ENCODE results near the gene BICC1. TPM values are rescaled to one million over a fixed set of nuclear protein-coding genes. Genes with fewer than 3 reads are reported as not detected.
"Not testable (repeated sequence)": the region's sequence is repeated elsewhere in the genome, so short reads cannot be mapped to it uniquely, and the experiment has no call there.

The BICC1 gene
- total RNA-seq, 2 experiments from 2014 or later, result 0.14 TPM; not detected in 1

DNA sequence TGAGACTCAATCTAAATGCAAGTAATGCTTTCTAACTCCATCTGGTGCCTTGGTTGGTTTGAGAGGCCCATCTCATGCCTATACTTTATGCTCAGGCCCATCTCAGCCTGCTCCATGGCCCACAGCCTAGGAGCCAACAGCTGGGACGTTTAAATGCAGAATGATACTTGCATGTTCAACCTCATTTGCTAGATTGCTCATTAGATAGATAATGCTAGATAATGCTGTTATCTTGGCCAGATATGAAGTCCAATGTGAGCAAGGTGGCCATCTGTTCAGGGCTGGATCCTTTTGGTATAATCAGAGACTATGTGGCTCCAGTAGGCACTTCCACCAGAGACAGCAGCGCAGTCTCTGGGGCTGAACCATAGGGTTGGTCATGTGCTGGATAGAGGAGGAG, 342.1 kb downstream of the BICC1 start:
- H3K27me3 Mint-ChIP-seq, result no peaks in the 10 kb centered on the region
- CTCF ChIA-PET, result no interaction called here
- ATAC-seq, result no peak

DNA sequence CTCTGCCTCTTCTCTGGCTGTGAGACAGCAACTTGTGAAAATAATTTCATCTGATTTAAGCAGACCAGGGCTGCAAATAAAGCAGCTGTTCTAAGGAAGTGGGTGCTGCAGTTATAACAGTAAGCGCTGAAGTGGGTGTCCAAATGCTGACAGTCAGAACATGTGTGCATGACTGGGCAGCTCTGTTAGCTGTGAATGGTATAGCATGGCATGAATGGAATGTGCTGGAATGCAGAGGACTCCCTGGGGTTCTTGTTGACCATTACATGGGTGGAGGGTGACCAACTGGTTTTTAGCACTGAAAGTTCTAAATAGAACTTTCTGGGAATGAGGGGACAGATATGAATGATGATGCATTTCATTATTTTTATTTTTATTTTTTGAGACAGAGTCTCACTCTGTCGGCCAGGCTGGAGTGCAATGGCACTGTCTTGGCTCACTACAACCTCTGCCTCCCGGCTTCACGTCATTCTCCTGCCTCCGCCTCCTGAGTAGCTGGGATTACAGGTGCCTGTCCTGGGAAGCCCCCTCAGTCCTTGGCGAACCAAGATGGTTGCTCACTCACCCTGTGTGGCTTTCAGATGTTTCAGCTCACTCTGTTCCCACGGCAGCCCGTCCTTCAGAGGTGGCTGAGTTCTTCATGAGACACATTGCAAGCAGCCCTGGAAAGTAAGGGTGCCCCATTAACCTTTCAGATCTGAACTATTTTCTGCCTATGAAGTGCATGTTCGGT, 344.0 kb downstream of the BICC1 start:
- DNase-seq, result no peak
- ATAC-seq, result no peak
- H3K27ac Mint-ChIP-seq, result no peak overlapping the region
- CTCF ChIA-PET, result no interaction called here
- no peaks in the 10 kb centered on the region for H3K36me3 Mint-ChIP-seq
- no peak overlapping the region for H3K4me3 Mint-ChIP-seq
- no peaks in the 10 kb centered on the region for H3K27me3 Mint-ChIP-seq
- H3K9me3 Mint-ChIP-seq (ENCODE audit: low read depth), result no peaks in the 10 kb centered on the region
- H3K4me1 Mint-ChIP-seq, result no peaks in the 10 kb centered on the region

More for the DNA sequence above, 342.1 kb downstream of the BICC1 start:
- H3K4me1 Mint-ChIP-seq, result no peaks in the 10 kb centered on the region
- DNase-seq, result no peak
- no peaks in the 10 kb centered on the region for H3K9me3 Mint-ChIP-seq (ENCODE audit: low read depth)
- no peak overlapping the region for H3K27ac Mint-ChIP-seq
- H3K36me3 Mint-ChIP-seq, result no peaks in the 10 kb centered on the region
- H3K4me3 Mint-ChIP-seq, result no peak overlapping the region

DNA sequence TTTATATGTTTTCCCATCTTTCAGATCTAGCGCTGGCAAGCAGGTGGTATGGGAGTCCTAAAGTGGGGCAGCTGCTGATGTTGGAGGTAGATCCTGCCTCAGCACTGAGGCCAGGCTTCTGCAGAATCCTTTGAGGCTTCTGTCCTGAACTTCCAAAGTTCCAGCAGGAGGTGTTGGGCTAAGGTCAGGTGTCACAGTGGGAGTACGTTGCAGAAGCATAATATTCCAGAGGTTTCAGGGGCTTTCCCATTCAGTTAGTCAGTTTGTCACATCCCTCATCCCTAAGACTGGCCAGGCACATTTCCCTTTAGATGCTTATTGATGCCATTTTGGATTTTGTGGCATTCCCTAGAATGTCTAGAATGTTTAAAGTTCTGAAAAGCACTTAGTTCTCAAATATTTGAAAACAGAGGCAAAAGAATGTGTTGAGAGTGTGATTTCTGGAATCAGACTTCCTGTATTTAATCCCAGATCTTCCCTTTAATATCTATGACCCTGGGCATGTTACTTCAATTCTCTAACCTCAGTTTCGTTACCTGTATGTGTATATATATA, 344.7 kb downstream of the BICC1 start:
- no peak for ATAC-seq
- H3K27ac Mint-ChIP-seq, result no peak overlapping the region
- no peak for DNase-seq
- H3K4me1 Mint-ChIP-seq, result no peaks in the 10 kb centered on the region
- no peaks in the 10 kb centered on the region for H3K36me3 Mint-ChIP-seq
- H3K9me3 Mint-ChIP-seq (ENCODE audit: low read depth), result no peaks in the 10 kb centered on the region
- H3K4me3 Mint-ChIP-seq, result no peak overlapping the region
- no peaks in the 10 kb centered on the region for H3K27me3 Mint-ChIP-seq
- CTCF ChIA-PET, result no interaction called here

DNA sequence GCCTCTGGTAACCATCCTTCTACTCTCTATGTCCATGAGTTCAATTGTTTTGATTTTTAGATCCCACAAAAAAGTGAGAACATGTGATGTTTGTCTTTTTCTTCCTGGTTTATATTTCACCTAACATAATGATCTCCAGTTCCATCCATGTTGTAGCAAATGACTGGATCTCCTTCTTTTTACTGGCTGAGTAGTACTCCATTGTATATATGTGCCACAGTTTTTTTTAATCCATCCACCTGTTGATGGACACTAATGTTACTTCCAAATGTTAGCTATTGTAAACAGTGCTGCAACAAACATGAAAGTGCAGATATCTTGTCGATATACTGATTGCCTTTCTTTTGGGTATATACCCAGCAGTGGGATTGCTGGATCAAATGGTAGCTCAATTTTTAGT, 345.5 kb downstream of the BICC1 start:
- H3K9me3 Mint-ChIP-seq (ENCODE audit: low read depth); H3K4me1 Mint-ChIP-seq; H3K27me3 Mint-ChIP-seq; H3K36me3 Mint-ChIP-seq; ATAC-seq; CTCF ChIA-PET; H3K4me3 Mint-ChIP-seq; H3K27ac Mint-ChIP-seq; DNase-seq: not testable (repeated sequence)

DNA sequence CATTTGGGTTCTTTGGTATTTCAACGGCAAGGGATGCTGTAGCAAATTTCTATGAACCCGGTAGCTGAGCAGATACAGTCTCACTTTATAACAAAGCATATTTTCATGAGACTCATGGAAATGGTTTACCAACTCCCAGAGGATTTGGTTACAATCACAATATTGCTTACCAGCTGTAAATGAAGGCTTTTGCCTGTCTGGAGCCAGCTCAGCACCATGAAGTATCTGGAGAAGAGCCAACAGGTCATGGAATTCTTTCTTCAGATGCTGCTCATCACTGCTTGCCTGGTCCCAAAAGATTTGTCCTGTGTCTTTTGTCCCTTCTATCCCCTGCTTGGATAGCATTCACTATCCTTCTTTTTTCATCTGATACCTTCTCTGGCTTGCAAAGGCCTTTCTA, 346.9 kb downstream of the BICC1 start:
- DNase-seq, result no peak
- CTCF ChIA-PET, result no interaction called here
- Mint-ChIP-seq H3K4me3 (no peak overlapping the region), H3K4me1 (no peaks in the 10 kb centered on the region), H3K36me3 (no peaks in the 10 kb centered on the region), H3K27me3 (no peaks in the 10 kb centered on the region), H3K27ac (no peak overlapping the region), H3K9me3 (ENCODE audit: low read depth) (no peaks in the 10 kb centered on the region)
- no peak for ATAC-seq

DNA sequence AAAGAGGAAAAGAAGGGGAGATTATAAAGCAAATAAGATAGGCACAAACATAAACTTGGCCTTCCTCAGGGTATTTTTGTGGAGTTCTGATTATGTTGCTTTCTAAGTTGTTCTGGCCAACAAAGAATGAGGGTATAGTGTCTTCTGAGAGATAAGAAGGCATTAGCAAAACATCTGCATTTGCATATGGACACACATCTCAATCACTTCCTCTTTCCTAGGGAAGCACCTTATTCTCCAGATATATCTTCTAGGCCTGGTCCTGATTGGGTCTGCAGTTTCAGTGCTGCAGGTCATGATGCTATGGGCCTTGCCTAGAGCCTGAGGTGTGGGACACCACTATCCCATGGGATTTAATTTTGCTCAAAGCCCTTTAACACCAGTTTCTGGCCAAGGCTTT, 355.0 kb downstream of the BICC1 start:
- Mint-ChIP-seq H3K9me3 (ENCODE audit: low read depth) (no peaks in the 10 kb centered on the region), H3K4me3 (no peak overlapping the region), H3K27me3 (no peaks in the 10 kb centered on the region), H3K4me1 (no peaks in the 10 kb centered on the region), H3K36me3 (no peaks in the 10 kb centered on the region), H3K27ac (no peak overlapping the region)
- no peak for DNase-seq
- no peak for ATAC-seq
- CTCF ChIA-PET, result no interaction called here

DNA sequence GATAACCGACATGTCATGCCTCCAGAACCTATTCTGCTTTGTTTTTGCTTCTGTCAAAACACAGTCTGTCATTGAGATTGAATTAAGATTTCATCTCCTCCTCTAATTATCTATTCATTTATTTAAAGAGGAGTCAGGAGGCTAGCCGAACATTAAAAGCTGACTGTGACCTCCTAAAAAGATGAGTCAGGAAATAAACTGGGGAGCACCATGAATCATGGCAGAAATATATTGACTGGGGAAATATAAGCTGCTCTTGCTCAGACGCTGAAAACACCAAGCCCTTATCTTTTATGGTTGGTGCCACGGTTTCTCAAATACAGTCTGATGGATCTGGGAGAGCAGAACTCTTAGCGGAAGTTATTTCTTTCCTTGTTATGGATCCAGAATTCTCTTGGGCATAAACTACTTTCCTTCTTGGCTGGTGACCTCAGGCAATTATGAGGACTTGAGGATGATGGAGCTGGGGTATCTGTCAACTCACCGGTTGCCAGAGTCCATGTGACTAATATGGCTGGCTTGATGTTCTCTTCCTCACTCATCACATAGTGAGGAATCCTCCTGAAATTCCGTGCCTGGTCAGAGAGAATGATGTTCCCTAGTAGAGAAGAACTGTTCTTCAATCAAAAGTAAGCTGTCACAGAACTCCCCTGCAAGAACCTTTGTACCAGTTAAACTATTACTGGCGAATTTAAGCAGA, 356.2 kb downstream of the BICC1 start:
- ATAC-seq (no peak), DNase-seq (no peak)
- H3K4me3 Mint-ChIP-seq, result no peak overlapping the region
- no peaks in the 10 kb centered on the region for H3K27me3 Mint-ChIP-seq
- no peaks in the 10 kb centered on the region for H3K36me3 Mint-ChIP-seq
- H3K9me3 Mint-ChIP-seq (ENCODE audit: low read depth), result no peaks in the 10 kb centered on the region
- H3K27ac Mint-ChIP-seq, result no peak overlapping the region
- H3K4me1 Mint-ChIP-seq, result no peaks in the 10 kb centered on the region
- CTCF ChIA-PET, result no interaction called here

DNA sequence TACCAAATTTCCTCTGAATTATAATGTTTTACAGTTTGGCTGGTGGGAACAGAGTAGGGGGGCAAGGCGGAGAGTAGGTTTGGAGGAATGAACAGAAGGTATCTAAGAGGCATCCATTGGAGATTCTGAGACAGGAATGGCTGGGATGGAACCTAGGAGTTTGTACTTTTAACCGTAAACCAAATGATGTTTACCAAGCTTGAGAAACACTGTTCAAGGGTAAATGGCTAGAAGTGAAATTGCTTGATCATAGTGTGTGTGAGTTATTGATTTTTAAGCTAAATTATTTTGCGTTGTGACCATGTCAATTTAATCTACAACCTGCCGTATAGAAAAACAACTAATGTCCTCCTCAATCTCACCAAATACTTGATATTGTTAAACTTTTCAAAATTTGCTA, 357.4 kb downstream of the BICC1 start:
- no peak overlapping the region for H3K27ac Mint-ChIP-seq
- DNase-seq (no peak), ATAC-seq (no peak)
- H3K36me3 Mint-ChIP-seq, result no peaks in the 10 kb centered on the region
- no peaks in the 10 kb centered on the region for H3K27me3 Mint-ChIP-seq
- no peak overlapping the region for H3K4me3 Mint-ChIP-seq
- CTCF ChIA-PET, result no interaction called here
- H3K9me3 Mint-ChIP-seq (ENCODE audit: low read depth), result no peaks in the 10 kb centered on the region
- no peaks in the 10 kb centered on the region for H3K4me1 Mint-ChIP-seq

DNA sequence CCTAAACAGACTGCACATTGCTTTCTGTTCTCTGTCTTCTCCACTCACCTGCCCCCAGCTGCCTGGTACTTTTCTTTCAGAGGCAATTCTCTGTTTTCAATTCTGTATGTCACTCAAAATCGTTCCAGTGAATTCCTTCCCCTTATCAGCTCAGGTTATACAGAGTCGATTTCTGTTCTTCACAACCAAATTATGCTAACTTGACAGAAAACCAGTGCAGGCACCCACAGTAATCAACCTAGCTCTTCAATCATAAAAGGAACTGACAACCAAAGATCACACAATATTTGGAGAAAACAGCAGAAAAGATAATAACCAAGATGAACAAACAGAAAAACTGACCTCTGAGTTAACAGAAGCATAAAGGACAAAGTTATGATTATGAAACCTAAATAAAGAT, 360.5 kb downstream of the BICC1 start:
- no peaks in the 10 kb centered on the region for H3K4me1 Mint-ChIP-seq
- CTCF ChIA-PET, result no interaction called here

More for the DNA sequence above, 360.5 kb downstream of the BICC1 start:
- Mint-ChIP-seq H3K27ac (no peak overlapping the region), H3K4me3 (no peak overlapping the region), H3K27me3 (no peaks in the 10 kb centered on the region), H3K9me3 (ENCODE audit: low read depth) (no peaks in the 10 kb centered on the region), H3K36me3 (no peaks in the 10 kb centered on the region)
- ATAC-seq (no peak), DNase-seq (no peak)

Other genes with a start within 250 kb of the BICC1 start
- 1 to 10 TPM; 5.2 to 5.7 TPM for gene IPMK, start 245.0 kb upstream of the BICC1 start, total RNA-seq
- gene CISD1, start 243.7 kb upstream of the BICC1 start, total RNA-seq, result 10 to 100 TPM; 32.2 to 39.4 TPM
- 10 to 100 TPM; 12.2 to 14.6 TPM for gene UBE2D1, start 177.9 kb upstream of the BICC1 start, total RNA-seq
- gene TFAM, start 127.5 kb upstream of the BICC1 start, total RNA-seq, result 10 to 100 TPM; 52.8 to 80.8 TPM